A375 (cell line): ENCODE data around the gene CFAP141. TPM values are rescaled to one million over a fixed set of nuclear protein-coding genes. Genes with fewer than 3 reads are reported as not detected.

Experiments
- small RNA-seq: library from RNA; depleted of rRNA; stranded (forward); fragments of <200 nt; gene quantifications from one replicate; pipeline ENCODE3, GENCODE V24; 2014
- total RNA-seq: library from RNA; depleted of rRNA; stranded (reverse); fragments of >200 nt; shearing (Covaris generic); gene quantifications from 2 replicates; pipeline ENCODE4 v1.2.3, GENCODE V29; 2014; rRNA removed

CFAP141 gene
- total RNA-seq, result not detected in 2 replicates

GRCh38 chr1:154206196-154206595 is at the start of gene CFAP141:
TSS of gene CFAP141 (minus strand) at chr1:154206333. CDS start at chr1:154206307, 26 bp downstream.

GRCh38 chr1:154220071-154220969 is 14.2 kb upstream of the CFAP141 start, which contains the start of gene UBAP2L:
TSS of gene UBAP2L (plus strand) at chr1:154220955. CDS start at chr1:154225124, 4,169 bp downstream.

GRCh38 chr1:154191990-154192461 is 14.1 kb downstream of the CFAP141 start, which contains the start of gene TPM3:
TSS of gene TPM3 (minus strand) at chr1:154192100. CDS start at chr1:154192018, 82 bp downstream.

GRCh38 chr1:154154534-154155191 is 51.5 kb downstream of the CFAP141 start, which contains the start of gene NUP210L:
TSS of gene NUP210L (minus strand) at chr1:154155073.

Small RNA genes within 50 kb of the gene (small RNA-seq; reads per million reads assigned to genes)
- gene MIR190B, result not detected

Other genes starting within 250 kb of the CFAP141 start
- 24.2 and 79.5 TPM in 2 replicates for gene CRTC2, start 247.7 kb downstream of the CFAP141 start, total RNA-seq
- 180 and 181 TPM in 2 replicates for gene SLC39A1, start 242.8 kb downstream of the CFAP141 start, total RNA-seq
- 22.7 and 28.3 TPM in 2 replicates for gene CREB3L4, start 238.4 kb downstream of the CFAP141 start, total RNA-seq
- gene JTB, start 228.7 kb downstream of the CFAP141 start, total RNA-seq, result 219 and 221 TPM in 2 replicates
- gene RAB13, start 220.0 kb downstream of the CFAP141 start, total RNA-seq, result 76.3 and 82.2 TPM in 2 replicates
- 4,591 and 4,593 TPM in 2 replicates for gene RPS27, start 215.6 kb downstream of the CFAP141 start, total RNA-seq
- gene NUP210L, start 51.3 kb downstream of the CFAP141 start, total RNA-seq, result 0.08 TPM in 1 of 2 replicates, not detected in the other
- 590 and 822 TPM in 2 replicates for gene TPM3, start 14.2 kb downstream of the CFAP141 start, total RNA-seq
- 170 and 193 TPM in 2 replicates for gene UBAP2L, start 14.6 kb upstream of the CFAP141 start, total RNA-seq
- 318 and 380 TPM in 2 replicates for gene HAX1, start 66.3 kb upstream of the CFAP141 start, total RNA-seq
- not detected in 2 replicates for gene AQP10, start 114.8 kb upstream of the CFAP141 start, total RNA-seq
- gene ATP8B2, start 119.2 kb upstream of the CFAP141 start, total RNA-seq, result 92.2 and 105 TPM in 2 replicates
- gene IL6R, start 199.0 kb upstream of the CFAP141 start, total RNA-seq, result 7.3 and 11.6 TPM in 2 replicates